Lower leg skin (tissue), 3 donors: ENCODE measurements around the gene GRM8.

Source experiments
- CTCF ChIP-seq, 3 donors: fragments of 450-650 bp; IDR thresholded peaks; one replicate each; pipeline ENCODE4 v1.5.1; 2016; ENCODE audit warnings: antibody characterized with exemption in 3 of 3, mild to moderate bottlenecking in 3 of 3, moderate library complexity in 2 of 3
- POLR2A ChIP-seq, 2 donors: fragments of 450-650 bp; IDR thresholded peaks; one replicate each; pipeline ENCODE4 v1.6.1; 2016 to 2017; ENCODE audit warnings: antibody characterized with exemption in 2 of 2, mild to moderate bottlenecking in 1 of 2, moderate library complexity in 1 of 2

- TF ChIP-seq CTCF (IDR thresholded peaks at IDR 0.05) (no peak), POLR2A (IDR thresholded peaks at IDR 0.05) (no peak)
Measured at GRCh38 chr7:127081539-127081938, 171.2 kb downstream of the GRM8 start.
